MCF 10A (cell line): Measurements from ENCODE around the gene HBZ. TPM values are rescaled to one million over a fixed set of nuclear protein-coding genes. Genes with fewer than 3 reads are reported as not detected.

Experiments
- BruUV-seq: library from RNA; stranded (reverse); fragments of 400-500 nt; replicated peaks from 2 replicates; lab custom pipeline; 2021; lab: Mats Ljungman, UMichigan
- CTCF ChIA-PET: fragments of 300-600 bp; sonication (Branson Sonifier 250); formaldehyde crosslinking; extraction: SDS; loops from one replicate; lab custom pipeline; 2021; ENCODE audit warnings: antibody characterized with exemption, inconsistent platforms; lab: Yijun Ruan, JAX
- POLR2A ChIA-PET: fragments of 300-600, 350-650 bp; sonication (Branson Sonifier 250); formaldehyde crosslinking; extraction: SDS; loops from one replicate; lab custom pipeline; 2020; ENCODE audit warnings: antibody characterized with exemption, inconsistent platforms; lab: Yijun Ruan, JAX
- DNase-seq: peaks from one replicate; pipeline ENCODE4 v3.0.0-alpha.2; 2018; ENCODE audit not compliant: unreplicated experiment
- H3K27ac Mint-ChIP-seq: one replicate; pipeline ENCODE4 v1.8.0; 2022; ENCODE audit warnings: mild to moderate bottlenecking, low read depth, mixed read lengths; ENCODE audit not compliant: unreplicated experiment
- H3K27me3 Mint-ChIP-seq: one replicate; pipeline ENCODE4 v1.8.0; 2022; ENCODE audit warnings: mixed read lengths; ENCODE audit not compliant: insufficient read depth, unreplicated experiment
- H3K36me3 Mint-ChIP-seq: one replicate; pipeline ENCODE4 v1.8.0; 2022; ENCODE audit warnings: mild to moderate bottlenecking, moderate library complexity, mixed read lengths; ENCODE audit not compliant: insufficient read depth, unreplicated experiment
- H3K4me1 Mint-ChIP-seq: one replicate; pipeline ENCODE4 v1.8.0; 2022; ENCODE audit warnings: mixed read lengths; ENCODE audit not compliant: insufficient read depth, unreplicated experiment
- H3K4me3 Mint-ChIP-seq: one replicate; pipeline ENCODE4 v1.8.0; 2022; ENCODE audit warnings: mild to moderate bottlenecking, moderate library complexity, mixed read lengths; ENCODE audit not compliant: unreplicated experiment
- H3K9me3 Mint-ChIP-seq: one replicate; pipeline ENCODE4 v1.8.0; 2022; ENCODE audit warnings: mixed read lengths; ENCODE audit not compliant: unreplicated experiment
- CTCF ChIP-seq: fragments of 200-600 bp; IDR thresholded peaks from one replicate; pipeline ENCODE4 v1.8.0; 2022; ENCODE audit warnings: antibody characterized with exemption, mild to moderate bottlenecking; ENCODE audit not compliant: unreplicated experiment
- intact Hi-C: fragments of 100-400 bp; cut with micrococcal nuclease; formaldehyde crosslinking; loops from 2 replicates; pipeline ENCODE4 v1.14.1; 2022
- total RNA-seq: library from RNA; stranded (reverse); gene quantifications from 2 replicates; pipeline ENCODE4 v1.2.3, GENCODE V29; 2022

Gene HBZ
- total RNA-seq, 1 experiment from 2014 or later = not detected

GRCh38 chr16:133716-134115 lies 18.7 kb upstream of the HBZ start:
- TF ChIP-seq CTCF = no peak
- CTCF ChIA-PET = interaction anchor here (0.8 to 2.6 kb wide), 3 partner anchors 16 to 48 kb away, joined by 4 to 20 read pairs (median 6); no protein-coding TSS in a partner anchor
- intact Hi-C loops = no loop called here
- Mint-ChIP-seq H3K4me3 (no peak overlapping the region), H3K27ac (peak overlapping the region; percentile 7), H3K9me3 (no peaks in the 10 kb centered on the region), H3K36me3 (peaks cover 9% of the 10 kb centered on the region), H3K27me3 (no peaks in the 10 kb centered on the region), H3K4me1 (peaks cover 7% of the 10 kb centered on the region)
- no TSS peak for BruUV-seq
- DNase-seq = no peak
- POLR2A ChIA-PET = interaction anchor here (0.6 kb wide), 1 partner anchor 96 kb away, joined by 4 read pairs; the partner anchor contains the start of gene LUC7L

GRCh38 chr16:138049-138417 lies 14.4 kb upstream of the HBZ start:
- intact Hi-C loops = no loop called here
- Mint-ChIP-seq H3K4me1 (no peaks in the 10 kb centered on the region), H3K27ac (peak overlapping the region; percentile 96), H3K36me3 (peaks cover 9% of the 10 kb centered on the region), H3K4me3 (peak overlapping the region; percentile 92), H3K27me3 (no peaks in the 10 kb centered on the region), H3K9me3 (no peaks in the 10 kb centered on the region)
- BruUV-seq = no TSS peak
- DNase-seq = peak; percentile 5
- TF ChIP-seq CTCF = no peak
- ChIA-PET CTCF (interaction anchor here (0.7 to 1.2 kb wide), 2 partner anchors 31 to 416 kb away, joined by 4 read pairs; no protein-coding TSS in a partner anchor), POLR2A (interaction anchor here (0.7 kb wide), 1 partner anchor 19 kb away, joined by 3 read pairs; no protein-coding TSS in a partner anchor)

GRCh38 chr16:140175-140857 lies 12.1 kb upstream of the HBZ start:
- no peak overlapping the region for H3K27ac Mint-ChIP-seq
- no TSS peak for BruUV-seq
- DNase-seq = no peak
- peaks cover 9% of the 10 kb centered on the region for H3K36me3 Mint-ChIP-seq
- ChIA-PET CTCF (interaction anchor here (0.7 kb wide), 1 partner anchor 33 kb away, joined by 4 read pairs; no protein-coding TSS in a partner anchor), POLR2A (interaction anchor here (0.7 kb wide), 1 partner anchor 47 kb away, joined by 3 read pairs; no protein-coding TSS in a partner anchor)
- intact Hi-C loops = no loop called here
- TF ChIP-seq CTCF = no peak
- H3K9me3 Mint-ChIP-seq = no peaks in the 10 kb centered on the region
- peak overlapping the region; percentile 92 for H3K4me3 Mint-ChIP-seq
- no peaks in the 10 kb centered on the region for H3K4me1 Mint-ChIP-seq
- H3K27me3 Mint-ChIP-seq = no peaks in the 10 kb centered on the region

- no peaks in the 10 kb centered on the region for H3K9me3 Mint-ChIP-seq
- BruUV-seq = no TSS peak
- no peaks in the 10 kb centered on the region for H3K27me3 Mint-ChIP-seq
- TF ChIP-seq CTCF = no peak
- H3K27ac Mint-ChIP-seq = no peak overlapping the region
- intact Hi-C loops = no loop called here
- POLR2A ChIA-PET = interaction anchor here (0.8 kb wide), 1 partner anchor 86 kb away, joined by 5 read pairs; no protein-coding TSS in a partner anchor
- H3K36me3 Mint-ChIP-seq = no peaks in the 10 kb centered on the region
- H3K4me1 Mint-ChIP-seq = no peaks in the 10 kb centered on the region
- H3K4me3 Mint-ChIP-seq = no peak overlapping the region
- CTCF ChIA-PET = interaction anchor here (0.7 to 1.5 kb wide), 3 partner anchors 9 to 35 kb away, joined by 3 to 8 read pairs (median 4); no protein-coding TSS in a partner anchor
- DNase-seq = no peak
These were observed 10.0 kb upstream of the HBZ start for GRCh38 chr16:142405-142967.
